Stimulated activated CD8-positive, alpha-beta memory T cell treated with anti-CD3 and anti-CD28 coated beads, Interleukin-7, amount 100 ng/mL, for 4 hours (primary cell): ENCODE results near the gene C17orf67.

ENCODE experiments used
- DNase-seq, 2 donors: peaks; one replicate each; pipeline ENCODE4 v3.0.0-alpha.2; 2020; ENCODE audit warnings: low read depth in 2 of 2

Gene C17orf67

DNA sequence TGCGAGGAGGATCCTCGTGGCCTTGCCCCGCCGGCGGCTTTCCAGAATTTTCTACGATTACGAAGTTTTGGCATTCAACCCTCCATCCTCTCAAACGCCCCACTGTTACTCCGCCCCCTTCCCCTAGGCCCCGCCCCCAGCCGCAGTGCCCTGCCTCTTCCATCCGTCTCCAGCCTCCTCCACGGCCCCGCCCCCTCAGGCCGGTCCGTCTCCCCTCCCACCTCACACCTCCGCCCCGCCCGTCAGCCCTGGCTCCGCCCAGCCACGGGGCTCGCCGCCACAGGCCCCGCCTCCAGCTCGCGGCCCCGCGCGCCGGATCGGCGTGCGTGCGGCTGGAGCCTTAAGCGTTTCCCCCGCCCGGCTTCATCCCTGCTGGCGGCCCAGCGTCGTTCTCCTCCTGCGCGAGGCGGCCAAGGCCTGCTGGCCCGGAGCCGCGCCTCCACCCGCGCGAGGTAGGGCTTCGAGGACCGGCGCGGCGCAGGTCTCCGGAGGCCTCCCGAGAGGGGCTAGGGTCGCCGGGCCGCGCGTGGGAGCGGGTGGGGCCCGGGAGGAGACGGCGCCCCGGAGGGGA is at the start of gene C17orf67, which contains the start of gene DGKE:
C17orf67 (minus strand) TSS at position 112 of the 571 bp plus-strand sequence. CDS start 18,110 bp downstream, outside the sequence.
DGKE (plus strand) TSS at position 343 of the 571 bp plus-strand sequence. CDS start 645 bp downstream, outside the sequence.
- DNase-seq, result peak; percentile 98 to 99

DNA sequence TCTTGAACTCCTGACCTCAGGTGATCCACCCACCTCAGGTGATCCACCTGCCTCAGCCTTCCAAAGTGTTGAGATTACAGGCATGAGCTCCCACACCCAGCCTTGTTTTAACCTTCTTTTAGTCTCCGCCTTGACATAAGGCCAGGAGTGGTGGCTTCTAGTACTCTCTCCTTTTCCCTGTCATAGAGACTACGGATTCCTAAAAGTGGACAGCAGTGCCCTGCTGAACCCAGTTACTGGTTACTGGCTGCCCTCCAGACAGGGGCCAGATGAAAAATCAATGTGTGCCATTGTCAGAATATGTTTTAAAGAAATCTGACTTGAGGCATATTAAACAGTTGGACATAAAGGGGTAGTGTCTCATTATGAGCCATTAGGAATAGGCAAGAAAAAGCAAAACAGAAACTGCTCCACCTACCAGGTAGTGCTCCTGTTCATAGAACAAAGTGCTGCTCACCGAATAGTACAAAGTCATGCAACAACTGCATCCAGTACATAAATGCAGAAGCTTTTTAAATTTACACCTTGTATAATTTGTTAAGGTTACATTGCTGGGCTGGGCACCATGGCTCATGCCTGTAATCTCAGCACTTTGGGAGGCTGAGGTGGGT is 48.1 kb upstream of the C17orf67 start:
- DNase-seq, result no peak

DNA sequence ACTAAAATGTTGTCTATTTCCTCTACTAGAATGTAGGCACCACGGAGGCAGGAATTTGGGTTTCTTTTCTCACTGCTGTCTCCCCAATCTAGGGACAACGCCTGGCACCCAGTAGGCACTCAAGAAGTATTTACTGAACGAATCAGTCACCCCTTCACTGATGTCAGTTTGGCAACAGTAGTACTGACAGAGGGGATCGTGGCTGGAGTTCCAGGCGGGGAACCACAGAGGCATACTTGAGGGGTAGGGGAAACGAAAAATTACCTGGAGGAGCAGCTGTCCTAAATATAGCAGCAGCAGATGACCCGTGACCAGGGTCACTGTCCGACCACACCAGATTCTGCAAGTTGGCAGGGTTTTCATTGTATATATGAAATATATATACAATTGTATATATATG is 46.9 kb upstream of the C17orf67 start:
- DNase-seq, result no peak

GRCh38 chr17:56880133-56880532 is 46.4 kb upstream of the C17orf67 start:
- DNase-seq, result no peak

- no peak for DNase-seq
Measured at GRCh38 chr17:56879280-56879679, 45.6 kb upstream of the C17orf67 start.

DNA sequence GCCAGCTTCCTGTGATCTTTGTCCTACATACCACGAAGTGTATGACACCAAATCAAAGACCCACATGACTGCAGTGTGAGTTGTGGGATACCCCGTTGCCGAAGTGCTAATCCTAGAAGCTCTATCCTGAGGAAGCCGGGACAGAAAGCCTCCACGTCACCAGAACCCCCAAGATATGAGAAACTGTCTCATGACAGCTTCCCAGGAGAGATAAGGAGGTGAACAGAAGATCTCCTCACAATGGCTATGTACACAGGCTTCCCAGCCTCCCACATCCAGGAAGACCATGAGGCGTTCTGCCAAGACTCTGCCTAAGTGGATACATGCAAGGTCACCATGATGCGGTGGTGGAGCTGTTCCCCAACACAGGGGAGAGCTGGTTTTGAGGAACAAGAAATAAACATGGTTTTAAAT is 43.1 kb upstream of the C17orf67 start:
- no peak for DNase-seq

- no peak for DNase-seq
Measured at GRCh38 chr17:56870081-56870651, 36.4 kb upstream of the C17orf67 start.

GRCh38 chr17:56868716-56869115 is 35.0 kb upstream of the C17orf67 start:
- DNase-seq, result no peak

DNA sequence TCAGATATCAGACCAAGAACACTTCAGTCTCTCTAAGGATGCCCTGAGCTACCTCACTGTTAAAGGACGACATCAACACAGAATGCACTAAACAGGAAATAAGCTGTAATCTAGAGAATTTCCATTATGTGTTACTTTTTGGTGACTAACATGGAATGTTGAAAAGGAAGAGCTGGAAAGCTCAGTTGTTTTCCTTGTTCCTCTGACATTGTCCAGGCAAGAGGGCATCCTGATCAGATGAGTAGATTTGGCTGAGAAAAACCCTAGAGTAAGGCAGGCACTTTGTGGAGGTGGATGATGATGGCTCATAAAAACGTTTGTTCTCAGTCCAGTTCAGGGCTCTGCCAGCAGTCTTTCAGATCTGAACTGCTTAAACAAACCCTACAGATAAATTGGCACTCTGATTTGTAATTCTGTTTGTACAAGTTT is 34.2 kb upstream of the C17orf67 start:
- DNase-seq, result no peak

- no peak for DNase-seq
Measured at GRCh38 chr17:56866496-56866895, 32.8 kb upstream of the C17orf67 start.

DNA sequence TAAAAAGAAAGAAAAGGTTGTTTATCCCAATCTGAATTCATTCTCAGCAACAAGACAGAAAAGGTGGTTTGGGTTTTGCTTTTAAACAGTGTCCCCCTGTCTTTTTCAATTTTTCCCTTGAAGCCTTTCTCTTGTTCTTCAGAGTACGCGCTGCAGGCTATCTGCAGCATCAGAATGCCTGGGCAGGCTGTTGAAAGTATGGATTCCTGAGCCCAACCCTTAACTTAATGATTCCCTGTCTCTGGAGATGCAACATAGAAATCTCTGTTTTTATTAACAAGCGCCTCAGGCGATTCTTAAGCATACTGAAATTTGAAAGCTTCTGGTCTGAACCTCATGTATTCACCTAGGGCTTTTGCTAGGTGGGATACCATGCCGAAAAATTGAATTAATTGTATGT is 32.4 kb upstream of the C17orf67 start:
- DNase-seq, result no peak

- no peak for DNase-seq
Measured at GRCh38 chr17:56863974-56864373, 30.3 kb upstream of the C17orf67 start.

GRCh38 chr17:56861899-56862298 is 28.2 kb upstream of the C17orf67 start:
- DNase-seq, result no peak

DNA sequence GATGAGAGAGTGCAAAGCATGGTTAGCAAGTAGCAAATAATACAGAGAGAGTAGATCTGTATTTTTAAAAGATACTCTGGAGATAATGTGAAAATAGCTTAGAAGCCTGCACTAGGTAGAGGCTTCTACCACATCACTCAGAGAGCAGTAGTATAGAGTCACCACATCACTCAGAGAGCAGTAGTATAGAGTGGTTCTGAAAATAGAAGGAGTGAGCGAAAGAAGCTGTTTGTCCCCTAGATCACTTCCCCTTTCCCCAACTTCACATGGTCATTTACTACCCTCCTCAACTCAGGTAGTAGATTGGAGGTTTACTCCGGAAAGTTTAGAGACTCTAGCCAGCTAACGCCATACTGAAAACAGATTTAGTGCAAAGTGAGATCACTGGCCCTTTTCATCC is 17.3 kb upstream of the C17orf67 start:
- DNase-seq, result no peak

GRCh38 chr17:56850591-56850990 is 16.9 kb upstream of the C17orf67 start:
- no peak for DNase-seq

GRCh38 chr17:56849131-56849530 is 15.4 kb upstream of the C17orf67 start:
- no peak for DNase-seq

GRCh38 chr17:56847106-56847505 is 13.4 kb upstream of the C17orf67 start:
- no peak for DNase-seq

DNA sequence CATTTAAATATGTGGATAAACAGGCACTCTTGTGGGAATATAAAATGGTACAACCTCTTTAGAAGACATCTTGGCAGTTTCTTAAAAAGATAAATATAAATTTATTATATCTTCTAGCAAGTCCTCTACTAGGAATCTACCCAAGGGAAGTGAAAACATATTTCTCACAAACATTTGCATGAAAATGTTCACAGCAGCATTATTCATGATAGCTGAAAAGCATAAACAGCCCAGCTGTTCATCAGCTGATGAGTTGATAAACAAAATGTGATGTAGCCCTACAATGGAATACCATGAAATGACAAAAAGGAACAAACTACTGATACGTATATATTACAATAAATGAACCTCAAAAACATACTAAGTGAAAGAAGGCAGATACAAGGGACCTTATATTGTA is 12.2 kb upstream of the C17orf67 start:
- DNase-seq, result no peak

DNA sequence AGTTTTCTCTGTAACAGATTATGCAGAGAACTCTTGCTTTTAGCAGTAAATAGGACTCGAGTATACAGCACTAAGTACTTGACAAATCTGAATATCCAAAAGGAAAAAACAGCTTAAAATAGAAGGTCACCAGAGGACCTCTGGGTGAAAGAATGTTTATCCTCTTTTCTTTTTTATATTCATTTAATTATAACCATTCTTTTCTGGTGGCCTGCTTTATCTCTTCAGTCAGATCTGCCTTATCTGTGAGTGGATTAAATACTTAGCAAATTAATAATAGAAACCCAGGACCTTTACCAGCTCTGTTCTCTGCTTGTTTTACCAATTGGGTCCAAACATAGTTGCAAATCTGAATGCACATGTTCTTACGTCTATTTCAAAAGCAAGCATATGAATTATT is 8.9 kb upstream of the C17orf67 start:
- no peak for DNase-seq

- DNase-seq, result no peak
Measured at GRCh38 chr17:56838687-56839086, 5.0 kb upstream of the C17orf67 start.

DNA sequence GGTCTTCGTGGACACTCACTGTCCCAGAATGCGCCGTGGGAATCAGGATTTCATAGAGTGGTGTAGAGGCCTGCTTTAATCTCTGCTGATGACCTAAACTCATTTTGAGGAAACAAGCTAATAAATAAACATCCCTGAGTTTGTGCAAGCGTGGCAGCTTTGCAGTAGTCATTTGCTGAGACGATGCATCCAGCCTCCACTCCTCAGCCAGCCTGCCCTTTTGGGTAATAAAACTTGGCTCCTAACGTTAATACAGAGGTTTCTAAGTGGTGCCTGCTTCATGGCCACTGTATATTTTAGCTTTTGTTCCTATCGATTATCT is 1.5 kb upstream of the C17orf67 start:
- DNase-seq, result no peak

GRCh38 chr17:56834380-56835263 is 902 bp upstream of the C17orf67 start:
- DNase-seq, result peak; percentile 32 to 67
